Upper lobe of left lung (tissue), 4 donors: Measurements from ENCODE around the gene ACP2.

Experiments used
- CTCF ChIP-seq, 6 experiments: fragments of 450-650 bp in 4 of 6; fragments of 200-600 bp in 2 of 6; sonication (generic) in 2 of 6; IDR thresholded peaks; one replicate each; pipeline ENCODE4 v1.5.1; 2016 to 2019; ENCODE audit warnings: antibody characterized with exemption in 6 of 6
- EP300 ChIP-seq, 4 donors: sonication (generic); formaldehyde crosslinking; IDR thresholded peaks; one replicate each; pipeline ENCODE4 v1.5.1; 2017; ENCODE audit warnings: antibody characterized with exemption in 4 of 4, control low read depth in 2 of 4
- POLR2A ChIP-seq, 4 donors: fragments of 450-650 bp; IDR thresholded peaks; one replicate each; pipeline ENCODE4 v1.5.1; 2016 to 2017; ENCODE audit warnings: antibody characterized with exemption in 4 of 4, mild to moderate bottlenecking in 2 of 4
- POLR2AphosphoS5 ChIP-seq, 2 donors: sonication (generic); formaldehyde crosslinking; IDR thresholded peaks; one replicate each; pipeline ENCODE4 v1.5.1; 2017; ENCODE audit warnings: antibody characterized with exemption in 2 of 2

- TF ChIP-seq POLR2AphosphoS5 (IDR thresholded peaks at IDR 0.05), result no peak
- no peak for TF ChIP-seq POLR2A (IDR thresholded peaks at IDR 0.05)
- TF ChIP-seq CTCF (IDR thresholded peaks at IDR 0.05), result no peak
- TF ChIP-seq EP300 (IDR thresholded peaks at IDR 0.05), result no peak
Measured at GRCh38 chr11:47284151-47284550, 35.5 kb upstream of the ACP2 start.
